ENCODE results near the gene CBX4. TPM values are rescaled to one million over a fixed set of nuclear protein-coding genes. Genes with fewer than 3 reads are reported as not detected.
A peak's percentile ranks its signal among the peaks of the same experiment; 100 is the strongest.

Gene CBX4
- total and polyA plus RNA-seq, 2 of the 13 experiments (the other 11 are each of a cell fraction or from before 2014, with no cell fraction given), result 25.8 to 50.8 TPM

GRCh38 chr17:79789943-79790804 lies 49.1 kb downstream of the CBX4 start (continued):
- TF ChIP-seq ZNF512 (CRISPR knock-in tag; IDR thresholded peaks at IDR 0.05) (no peak), PCBP1 (IDR thresholded peaks at IDR 0.05; ENCODE audit: borderline replicate concordance, low read depth, low read length) (no peak), ZNF407 (CRISPR knock-in tag; IDR thresholded peaks at IDR 0.05; ENCODE audit: not compliant biosample characterization) (no peak), CSRNP2 (CRISPR knock-in tag; conservative IDR thresholded peaks at IDR 0.05; ENCODE audit: low read depth) (no peak), ZNF136 (CRISPR knock-in tag; IDR thresholded peaks at IDR 0.05; ENCODE audit: low read depth) (no peak), ZEB1 (IDR thresholded peaks at IDR 0.05; ENCODE audit: insufficient replicate concordance, low read depth) (no peak), HHEX (CRISPR knock-in tag; IDR thresholded peaks at IDR 0.05) (no peak), NFKB2 (CRISPR knock-in tag; IDR thresholded peaks at IDR 0.05; ENCODE audit: borderline replicate concordance) (0 out of 2 replicates have a peak, but pooled peaks have one; percentile 45), RERE (CRISPR knock-in tag; IDR thresholded peaks at IDR 0.05; ENCODE audit: low read depth) (no peak), AKAP8 (CRISPR knock-in tag; IDR thresholded peaks at IDR 0.05) (0 out of 2 replicates have a peak, but pooled peaks have one; percentile 51)
